Activated CD4-positive, alpha-beta T cell treated with anti-CD3 and anti-CD28 coated beads, Interleukin-2, amount 50 U/mL, for 16 hours (primary cell): ENCODE results near the gene TMEM62.
"Not testable (repeated sequence)": the region's sequence is repeated elsewhere in the genome, so short reads cannot be mapped to it uniquely, and the experiment has no call there.

Experiments
- DNase-seq: peaks from one replicate; pipeline ENCODE4 v3.0.0-alpha.2; 2020

Gene TMEM62

GRCh38 chr15:43210807-43211206, 77.4 kb downstream of the TMEM62 start:
- no peak for DNase-seq

DNA sequence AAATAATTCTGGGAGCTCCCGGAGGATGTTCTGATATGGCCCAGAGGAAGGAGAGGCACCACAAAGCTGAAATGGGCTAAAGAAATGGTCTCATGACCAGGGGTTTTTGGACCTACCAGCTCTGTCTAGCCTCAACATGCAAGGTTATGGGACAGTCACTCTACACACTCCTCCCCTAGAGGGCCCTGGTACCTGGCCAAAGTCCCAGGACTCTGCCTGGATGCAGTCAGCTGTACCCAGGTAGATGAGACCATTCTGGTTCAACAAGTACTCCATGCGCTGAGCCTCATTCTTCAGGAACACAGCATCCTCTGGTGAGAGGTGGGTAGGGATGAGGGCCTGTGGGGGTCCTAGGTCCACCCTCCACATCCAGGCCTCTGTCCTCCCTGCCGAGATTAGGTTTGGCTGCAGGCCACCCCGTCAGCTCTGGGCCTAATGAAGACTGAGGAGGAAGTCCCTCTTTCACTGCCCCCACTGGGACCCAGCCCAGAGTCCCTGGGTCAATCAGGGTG, 77.9 kb downstream of the TMEM62 start:
- no peak for DNase-seq

- no peak for DNase-seq
Measured at GRCh38 chr15:43212299-43212698, 78.9 kb downstream of the TMEM62 start.

GRCh38 chr15:43212951-43213350, 79.6 kb downstream of the TMEM62 start:
- no peak for DNase-seq

DNA sequence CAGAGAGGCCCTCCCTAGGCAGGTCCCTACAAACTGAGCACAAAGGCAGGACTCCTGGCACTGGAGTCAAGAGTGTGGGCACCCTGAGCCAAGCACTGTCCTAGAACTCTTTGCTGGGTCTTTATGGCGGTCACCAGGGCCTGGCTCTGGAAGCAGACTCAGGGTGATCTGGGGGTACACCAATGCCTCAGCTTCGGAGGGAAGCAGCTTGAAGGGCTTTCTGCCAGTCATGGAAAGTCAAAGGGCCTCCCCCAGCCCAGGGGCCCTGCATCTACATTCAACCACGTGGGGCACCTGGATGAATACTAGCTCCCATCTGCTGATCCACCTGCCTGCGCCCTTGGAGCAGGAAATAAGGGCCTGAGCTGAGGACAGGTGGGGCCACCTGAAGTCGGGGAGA, 80.1 kb downstream of the TMEM62 start:
- DNase-seq: no peak

GRCh38 chr15:43214169-43214568, 80.8 kb downstream of the TMEM62 start:
- DNase-seq: no peak

DNA sequence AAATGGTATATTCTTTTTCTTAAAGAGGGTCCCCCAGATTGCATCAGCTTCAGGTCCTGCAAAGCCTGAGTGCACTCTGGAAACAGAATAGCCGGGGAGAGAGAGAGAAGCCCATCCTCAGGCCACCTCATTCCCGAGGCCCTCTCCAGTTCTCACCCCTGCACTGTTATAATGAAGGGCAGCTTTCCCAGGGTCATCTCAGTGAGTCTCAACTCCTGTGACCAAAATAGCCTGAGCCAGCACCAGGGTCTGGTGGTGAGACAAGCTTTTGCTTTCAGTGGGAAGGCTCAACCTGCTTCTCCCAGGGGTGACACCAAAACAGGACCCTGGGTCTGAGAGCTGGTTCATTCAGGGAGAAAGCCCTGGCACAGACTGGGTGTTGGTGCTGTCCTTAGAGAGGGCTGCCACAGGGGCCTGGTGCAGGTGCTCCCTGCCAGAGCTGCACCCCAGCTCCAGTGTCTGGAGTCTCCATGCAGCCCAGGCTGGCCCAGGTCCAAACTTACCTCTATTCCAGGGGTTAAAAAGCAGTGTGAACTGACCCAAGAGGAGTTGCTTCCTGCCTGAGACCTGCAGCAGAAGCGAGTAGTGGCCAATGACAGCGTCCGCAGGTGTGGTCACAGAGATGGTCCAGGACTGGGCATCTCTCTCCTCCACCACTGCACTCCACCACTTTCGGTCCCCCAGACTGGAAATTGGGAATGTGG, 81.4 kb downstream of the TMEM62 start:
- no peak for DNase-seq

DNA sequence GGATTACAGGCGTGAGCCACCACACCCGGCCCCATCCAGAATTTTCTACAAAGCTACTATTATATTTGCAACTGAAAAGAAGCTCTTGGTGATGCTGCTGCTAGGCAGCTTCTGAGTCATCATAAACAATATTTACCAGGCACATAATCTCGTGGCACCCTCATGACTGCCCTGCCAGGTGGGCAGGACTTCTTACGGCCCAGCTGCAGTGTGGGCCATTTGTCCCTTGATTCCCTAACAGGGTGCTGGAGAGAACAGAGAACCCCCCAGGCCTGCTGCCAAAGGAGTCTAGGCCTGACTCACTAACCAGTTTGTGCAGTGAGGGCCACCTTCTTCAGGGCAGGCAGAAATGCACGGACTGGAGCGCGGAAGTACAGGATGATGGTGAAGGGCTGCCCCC, 82.6 kb downstream of the TMEM62 start:
- DNase-seq: no peak

DNA sequence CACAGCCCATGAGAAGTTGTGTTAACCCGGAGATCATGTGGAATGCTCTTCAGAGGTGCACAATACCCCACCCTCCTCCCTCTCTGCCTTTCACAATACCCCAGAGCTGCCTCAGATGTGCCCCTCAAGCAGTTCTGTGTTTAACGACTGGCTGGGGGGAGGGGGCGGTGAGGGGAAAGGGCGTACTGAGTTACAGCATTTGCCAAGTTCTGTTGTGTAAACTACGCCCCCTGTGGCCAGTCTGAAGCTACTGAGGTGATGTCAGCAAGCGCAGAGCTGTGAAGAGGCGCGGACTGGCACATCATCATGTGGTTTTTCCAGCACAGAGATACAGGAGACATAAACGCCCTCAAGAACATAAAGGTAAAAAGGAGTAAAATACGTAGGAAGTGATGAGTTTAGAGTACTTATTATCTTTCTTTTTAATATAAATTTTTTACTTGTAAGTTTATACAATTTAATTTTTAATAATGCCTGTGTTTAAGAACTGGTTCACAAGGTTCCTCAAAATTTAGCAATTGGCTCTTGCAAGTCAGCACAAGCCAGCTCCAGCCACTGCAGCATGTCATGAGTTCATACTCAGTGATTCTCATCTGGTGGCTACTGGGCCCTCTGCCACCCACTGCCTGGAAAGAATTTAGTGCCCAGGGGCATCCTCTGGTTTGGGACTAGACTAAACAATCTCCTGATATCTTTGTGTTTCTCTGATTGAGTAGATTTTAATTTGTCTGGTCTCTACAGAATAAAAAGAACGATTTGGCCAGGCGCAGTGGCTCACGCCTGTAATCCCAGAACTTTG, 85.7 kb downstream of the TMEM62 start:
- DNase-seq: no peak

DNA sequence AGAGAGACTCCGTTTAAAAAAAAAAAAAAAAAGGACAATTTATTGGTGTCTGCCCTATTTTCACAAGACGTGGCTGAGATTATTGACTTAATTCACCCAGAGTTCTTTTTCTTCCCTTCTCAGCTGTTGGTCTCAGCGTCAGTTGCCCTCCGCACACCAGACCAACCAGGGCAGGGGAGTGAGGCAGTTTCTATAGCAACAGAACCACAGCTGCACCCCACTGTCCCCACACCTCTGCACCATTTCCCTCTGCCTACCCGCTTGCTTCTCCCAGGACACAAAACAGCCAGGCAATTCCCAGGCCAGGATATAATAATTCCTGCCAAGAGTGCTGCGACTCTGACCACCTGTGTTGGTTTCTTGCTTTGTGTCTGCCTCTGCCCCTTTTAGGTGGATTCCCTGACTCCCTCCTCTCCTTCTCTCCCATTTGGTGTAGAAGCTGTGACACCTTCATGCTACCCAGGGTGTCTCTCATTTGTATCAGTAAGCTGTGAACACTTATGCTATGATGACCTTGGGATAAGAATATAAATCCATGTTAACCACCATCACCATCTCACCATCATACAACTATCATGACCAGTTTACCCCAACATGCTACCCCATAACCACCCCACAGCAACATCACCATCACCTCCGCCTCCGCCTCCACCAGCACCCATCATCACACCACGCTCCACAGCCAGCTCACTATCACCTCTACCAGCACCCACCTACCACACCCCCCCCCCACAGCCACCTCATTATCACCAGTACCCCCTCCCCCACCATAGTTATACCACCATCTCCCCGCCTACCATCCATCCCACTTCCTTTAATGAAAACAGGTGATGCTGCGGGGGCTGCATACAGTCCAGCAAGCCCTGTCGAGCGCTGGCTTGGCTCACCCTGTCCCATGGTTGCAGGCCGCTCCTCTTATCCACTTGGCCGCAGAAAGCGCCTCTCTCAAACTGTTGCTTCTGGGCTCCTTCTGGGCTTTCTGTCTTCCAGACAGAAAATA, 86.8 kb downstream of the TMEM62 start:
- no peak for DNase-seq

GRCh38 chr15:43220991-43221403, 87.6 kb downstream of the TMEM62 start, which contains the start of gene EPB42:
TSS of gene EPB42 (minus strand) at chr15:43221018. CDS start at chr15:43220825, 193 bp downstream.
- DNase-seq: no peak

- DNase-seq: no peak
Measured at GRCh38 chr15:43221422-43221821, 88.0 kb downstream of the TMEM62 start.

DNA sequence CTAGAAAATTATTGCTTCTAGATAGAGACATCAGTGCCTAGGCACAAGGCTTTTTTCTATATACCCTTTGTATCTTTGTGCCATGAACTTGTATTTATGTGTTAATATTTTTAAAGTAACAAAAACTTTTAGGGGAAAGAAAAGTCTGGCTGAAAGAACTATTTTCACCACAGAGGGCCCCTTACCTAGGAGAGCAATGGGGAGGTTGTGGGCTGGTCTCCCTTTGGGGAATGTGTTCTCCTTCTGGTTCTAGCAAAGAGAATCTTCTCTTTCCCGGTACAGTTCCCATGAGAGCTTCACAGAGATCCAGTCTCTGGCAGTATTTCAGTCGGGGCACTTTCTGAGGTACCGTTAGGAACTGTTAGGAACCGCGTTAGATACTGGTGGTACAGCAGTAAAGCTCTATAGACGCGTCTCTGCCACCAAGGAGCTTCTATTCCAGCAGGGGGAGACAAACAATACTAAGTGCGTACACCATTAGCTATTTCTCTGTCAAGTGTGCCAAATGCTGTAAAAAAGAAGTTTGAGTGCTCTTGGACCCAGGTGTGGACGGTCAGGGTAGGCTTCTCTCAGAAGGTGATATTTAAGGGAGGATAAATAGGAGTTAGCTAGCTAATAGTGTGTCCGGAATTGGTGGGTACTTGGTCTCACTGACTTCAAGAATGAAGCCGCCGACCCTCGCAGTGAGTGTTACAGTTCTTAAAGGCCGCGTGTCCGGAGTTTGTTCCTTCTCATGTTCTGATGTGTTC, 92.0 kb downstream of the TMEM62 start:
- DNase-seq: peak; percentile 79

DNA sequence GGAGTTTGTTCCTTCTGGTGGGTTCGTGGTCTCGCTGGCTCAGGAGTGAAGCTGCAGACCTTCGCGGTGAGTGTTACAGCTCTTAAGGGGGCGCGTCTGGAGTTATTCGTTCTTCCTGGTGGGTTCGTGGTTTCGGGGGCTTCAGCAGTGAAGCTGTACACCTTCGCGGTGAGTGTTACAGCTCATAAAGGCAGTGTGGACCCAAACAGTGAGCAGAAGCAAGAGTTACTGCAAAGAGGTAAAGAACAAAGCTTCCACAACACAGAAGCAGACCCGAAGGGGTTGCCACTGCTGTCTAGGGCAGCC, 92.5 kb downstream of the TMEM62 start:
- DNase-seq: not testable (repeated sequence)

DNA sequence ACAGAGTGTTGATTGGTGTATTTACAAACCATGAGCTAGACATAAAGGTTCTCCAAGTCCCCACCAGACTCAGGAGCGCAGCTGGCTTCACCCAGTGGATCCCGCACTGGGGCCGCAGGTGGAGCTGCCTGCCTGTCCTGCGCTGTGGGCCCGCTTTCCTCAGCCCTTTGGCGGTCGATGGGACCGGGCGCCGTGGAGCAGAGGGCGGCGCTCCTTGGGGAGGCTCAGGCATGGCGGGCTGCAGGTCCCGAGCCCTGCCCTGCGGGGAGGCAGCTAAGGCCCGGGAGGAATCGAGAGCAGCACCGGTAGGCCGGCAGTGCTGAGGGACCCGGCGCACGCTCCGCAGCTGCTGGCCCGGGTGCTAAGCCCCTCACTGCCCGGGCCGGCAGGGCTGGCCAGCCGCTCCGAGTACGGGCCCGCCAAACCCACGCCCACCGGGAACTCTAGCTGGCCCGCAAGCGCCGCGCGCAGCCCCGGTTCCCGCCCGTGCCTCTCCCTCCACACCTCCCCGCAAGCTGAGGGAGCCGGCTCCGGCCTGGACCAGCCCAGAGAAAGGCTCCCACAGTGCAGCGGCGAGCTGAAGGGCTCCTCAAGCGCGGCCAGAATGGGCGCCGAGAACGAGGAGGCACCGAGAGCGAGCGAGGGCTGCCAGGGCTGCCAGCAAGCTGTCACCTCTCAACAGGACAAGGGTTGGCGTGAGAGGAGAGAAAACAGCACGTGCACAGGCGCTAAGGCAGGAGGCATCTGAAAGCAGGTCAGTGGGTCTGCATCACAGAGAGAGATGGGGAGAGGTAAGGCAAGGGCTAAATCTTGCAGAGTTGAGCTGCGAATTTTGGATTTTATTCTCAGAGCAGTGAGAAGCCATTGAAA, 93.3 kb downstream of the TMEM62 start:
- no peak for DNase-seq

- no peak for DNase-seq
Measured at GRCh38 chr15:43229977-43230376, 96.6 kb downstream of the TMEM62 start.

DNA sequence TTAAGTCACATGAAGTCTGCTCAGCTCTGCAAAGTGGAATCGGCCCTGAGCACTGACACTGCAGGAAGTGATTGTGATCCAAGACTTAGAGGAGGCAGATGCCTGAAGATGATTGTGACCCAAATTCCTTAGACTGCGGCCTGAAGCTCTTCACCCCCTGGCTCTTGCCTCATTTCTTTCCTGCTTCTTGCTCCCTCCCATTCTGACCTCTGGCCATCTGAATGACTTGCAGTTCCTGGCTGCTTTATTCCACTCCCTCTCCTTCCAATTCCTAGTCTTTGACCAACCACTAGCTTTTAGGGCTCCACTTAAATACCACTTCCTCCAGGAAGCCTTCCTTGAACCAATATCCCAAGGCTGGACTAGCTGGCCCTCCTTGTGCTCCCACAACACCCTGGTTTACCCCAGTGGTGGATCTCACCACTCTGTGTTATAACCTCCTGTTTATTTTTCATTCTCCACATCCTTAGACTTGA, 97.3 kb downstream of the TMEM62 start:
- DNase-seq: no peak

DNA sequence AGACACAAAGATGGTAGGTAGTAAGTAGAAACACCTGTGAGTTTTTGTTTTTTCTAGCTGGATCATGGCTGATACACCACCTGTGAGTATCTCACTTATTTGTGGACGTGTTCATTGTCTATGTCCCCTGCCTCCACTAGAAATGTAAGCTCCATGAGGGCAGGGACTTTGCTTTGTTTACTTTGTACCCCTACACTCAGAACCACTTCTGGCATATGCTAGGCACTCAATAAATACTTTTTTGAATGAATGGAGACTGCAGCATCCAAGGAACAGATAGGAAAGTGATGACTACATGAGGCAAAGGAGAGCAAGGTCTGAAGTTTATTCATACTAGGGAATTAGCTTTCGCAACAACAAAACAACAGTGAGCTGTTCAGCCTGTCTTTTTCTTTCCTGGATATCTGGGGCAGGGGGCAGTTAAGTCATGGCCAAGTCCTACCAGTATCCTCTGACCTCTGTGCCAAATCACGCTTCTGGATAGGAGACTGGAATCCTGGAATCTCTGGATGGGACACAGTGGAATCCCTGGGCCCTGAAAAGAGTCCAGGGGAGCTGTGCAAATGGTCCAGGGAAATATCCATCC, 99.0 kb downstream of the TMEM62 start:
- DNase-seq: no peak
